HG02852 (cell line): ENCODE measurements around the gene MT1X.
"Not testable (repeated sequence)": the region's sequence is repeated elsewhere in the genome, so short reads cannot be mapped to it uniquely, and the experiment has no call there.

Source experiments
- ATAC-seq: cut with Tn5 transposase; IDR thresholded peaks from one replicate; pipeline ENCODE4 v1.9.1; 2021; ENCODE audit warnings: mild to moderate bottlenecking, moderate library complexity; ENCODE audit not compliant: unreplicated experiment

MT1X gene

DNA sequence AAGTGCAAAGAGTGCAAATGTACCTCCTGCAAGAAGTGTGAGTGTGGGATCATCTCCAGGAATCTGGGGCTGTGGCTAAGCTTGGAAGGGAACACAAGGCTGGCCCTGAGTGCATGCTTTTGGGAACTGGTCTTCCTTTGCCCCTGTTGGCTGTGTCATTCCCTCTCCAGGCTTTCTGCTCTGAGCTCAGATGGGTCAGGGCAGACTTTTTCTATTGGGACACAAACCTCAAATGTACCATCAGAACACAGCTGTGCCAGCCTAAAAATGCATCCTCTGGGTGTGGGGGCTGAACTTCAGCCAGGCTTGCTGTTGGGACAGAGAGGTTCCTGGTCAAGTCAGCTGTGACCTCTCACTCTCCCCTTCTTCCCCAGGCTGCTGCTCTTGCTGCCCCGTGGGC, 29.7 kb upstream of the MT1X start:
- ATAC-seq, result no peak

- no peak for ATAC-seq
These were observed 29.1 kb upstream of the MT1X start for GRCh38 chr16:56653218-56653617.

GRCh38 chr16:56657555-56658326, 24.5 kb upstream of the MT1X start, which contains the start of gene MT1F:
Gene MT1F, plus strand, starts transcription at chr16:56657959. Its CDS starts 100 bp downstream, at chr16:56658059.
- no peak for ATAC-seq

DNA sequence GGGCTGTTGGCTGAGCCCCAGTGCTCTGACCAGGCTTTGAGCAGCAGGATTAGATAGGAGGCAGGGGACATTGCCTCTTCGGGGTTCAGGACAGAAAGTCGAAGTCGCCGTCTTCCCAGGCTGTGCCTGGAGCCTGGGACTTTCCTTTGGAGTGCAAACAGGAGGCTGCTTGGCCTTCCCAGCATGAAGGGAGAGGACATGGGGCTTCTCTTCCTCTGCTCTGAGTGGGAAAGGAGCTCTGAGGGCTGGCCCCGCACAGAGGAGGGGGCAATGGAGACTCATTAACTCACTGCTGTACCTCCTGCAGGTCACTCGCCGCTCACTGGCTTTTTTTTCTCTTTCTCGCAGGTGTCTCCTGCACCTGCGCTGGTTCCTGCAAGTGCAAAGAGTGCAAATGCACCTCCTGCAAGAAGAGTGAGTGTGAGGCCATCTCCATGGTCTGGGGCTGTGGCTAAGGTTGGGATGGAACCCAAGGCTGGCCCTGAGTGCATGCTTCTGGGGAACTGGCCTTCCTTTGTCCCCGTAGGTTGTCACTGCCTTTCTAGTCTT, 23.9 kb upstream of the MT1X start:
- ATAC-seq, result no peak

GRCh38 chr16:56662357-56663354, 19.6 kb upstream of the MT1X start:
- ATAC-seq, result no peak

- no peak for ATAC-seq
These were observed 17.8 kb upstream of the MT1X start for GRCh38 chr16:56664506-56664905.

- ATAC-seq, result not testable (repeated sequence)
These were observed 16.7 kb upstream of the MT1X start for GRCh38 chr16:56665286-56666261.

DNA sequence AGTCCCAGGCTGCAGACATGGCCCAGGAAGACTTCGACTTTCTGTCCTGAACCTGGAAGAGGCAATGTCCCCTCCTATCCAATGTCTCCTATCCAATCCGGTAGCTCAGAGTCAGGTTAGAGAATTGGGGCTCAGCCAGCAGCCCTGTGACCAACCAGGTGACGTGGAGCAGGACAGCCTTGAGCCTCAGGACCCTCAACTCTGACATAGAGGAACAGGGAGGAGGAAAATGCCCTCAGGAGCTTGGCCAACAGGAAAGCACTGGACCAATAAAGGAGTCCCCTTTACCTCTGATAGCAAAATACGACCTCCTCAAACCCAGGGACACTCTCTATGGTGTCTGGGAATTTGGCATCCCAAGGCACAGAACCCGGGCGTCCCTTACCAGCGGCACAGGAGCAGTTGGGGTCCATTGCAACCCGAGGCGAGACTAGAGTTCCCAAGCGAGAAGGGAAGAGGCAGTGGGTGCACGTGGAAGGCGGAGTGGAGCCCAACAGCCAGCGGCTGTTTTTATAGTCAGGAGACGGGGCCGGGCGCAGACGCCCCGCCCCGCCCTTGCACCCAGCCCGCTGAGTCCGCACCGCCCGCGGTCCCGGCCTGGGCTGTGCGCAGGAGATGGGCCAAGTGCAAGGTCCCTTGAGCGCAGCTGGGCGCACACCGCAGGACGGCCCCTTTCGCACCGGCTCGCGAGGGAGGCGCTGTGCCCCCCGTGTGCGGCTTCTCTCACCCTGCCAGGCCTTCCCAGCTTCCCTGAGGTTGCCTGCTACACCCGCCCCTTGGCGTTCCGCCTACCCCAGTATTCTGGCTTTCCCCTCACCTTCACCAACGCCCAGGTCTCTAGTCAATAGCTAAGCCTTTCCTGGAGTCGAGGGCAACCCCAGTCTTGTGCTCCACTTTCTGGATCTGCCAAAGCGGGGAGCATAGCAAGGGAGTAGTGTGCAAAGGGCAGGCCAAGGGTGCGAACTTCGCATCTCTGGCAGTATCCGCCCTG, 14.4 kb upstream of the MT1X start, which contains the start of gene MT1G:
Gene MT1G (minus strand): TSS at position 485 of the 991 bp plus-strand sequence. CDS start 72 bp downstream, at position 413.
- ATAC-seq, result no peak

- no peak for ATAC-seq
These were observed 13.0 kb upstream of the MT1X start, which contains the start of gene MT1H for GRCh38 chr16:56669005-56669839. Gene MT1H, plus strand, starts transcription at chr16:56669814. Its CDS starts 71 bp downstream, at chr16:56669885.

DNA sequence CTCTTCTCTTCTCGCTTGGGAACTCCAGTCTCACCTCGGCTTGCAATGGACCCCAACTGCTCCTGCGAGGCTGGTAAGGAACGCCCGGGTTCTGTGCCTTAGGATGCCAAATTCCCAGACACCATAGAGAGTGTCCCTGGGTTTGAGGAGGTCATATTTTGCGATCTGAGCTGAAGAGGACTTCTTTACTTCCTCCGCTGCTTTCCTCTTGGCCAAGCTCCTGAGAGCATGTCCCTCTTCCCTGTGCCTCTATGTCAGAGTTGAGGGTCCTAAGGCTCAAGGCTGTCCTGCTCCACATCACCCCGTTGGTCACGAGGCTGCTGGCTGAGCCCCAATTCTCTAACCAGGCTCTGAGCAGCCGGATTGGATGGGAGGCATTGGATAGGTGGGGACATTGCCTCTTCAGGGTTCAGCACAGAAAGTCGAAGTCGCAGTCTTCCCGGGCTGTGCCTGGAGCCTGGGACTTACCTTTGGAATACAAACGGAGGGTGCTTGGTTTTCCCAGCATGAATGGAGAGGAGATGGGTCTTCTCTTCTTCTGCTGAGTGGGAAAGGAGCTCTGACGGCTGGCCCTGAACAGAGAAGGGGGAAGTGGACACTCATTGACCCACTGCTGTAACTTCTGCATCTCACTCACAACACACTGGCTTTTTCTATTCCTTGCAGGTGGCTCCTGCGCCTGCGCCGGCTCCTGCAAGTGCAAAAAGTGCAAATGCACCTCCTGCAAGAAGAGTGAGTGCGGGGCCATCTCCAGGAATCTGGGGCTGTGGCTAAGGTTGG, 12.2 kb upstream of the MT1X start:
- ATAC-seq, result no peak

DNA sequence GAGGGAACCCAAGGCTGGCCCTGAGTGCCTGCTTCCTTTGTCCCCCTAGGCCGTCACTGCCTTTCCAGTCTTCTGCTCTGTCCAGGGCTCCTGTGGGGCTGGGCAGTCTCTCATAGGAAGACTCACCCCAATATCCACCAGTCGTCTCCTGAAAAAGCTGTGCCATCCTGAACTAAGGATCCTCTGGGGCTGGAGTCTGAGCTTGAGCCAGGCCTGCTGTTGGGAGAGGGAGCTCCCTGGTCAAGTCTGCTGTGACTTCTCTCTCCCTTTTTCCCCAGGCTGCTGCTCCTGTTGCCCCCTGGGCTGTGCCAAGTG, 11.7 kb upstream of the MT1X start:
- ATAC-seq, result no peak

- ATAC-seq, result not testable (repeated sequence)
These were observed 10.6 kb upstream of the MT1X start for GRCh38 chr16:56671691-56672090.

- not testable (repeated sequence) for ATAC-seq
These were observed 10.1 kb upstream of the MT1X start for GRCh38 chr16:56672171-56672570.

DNA sequence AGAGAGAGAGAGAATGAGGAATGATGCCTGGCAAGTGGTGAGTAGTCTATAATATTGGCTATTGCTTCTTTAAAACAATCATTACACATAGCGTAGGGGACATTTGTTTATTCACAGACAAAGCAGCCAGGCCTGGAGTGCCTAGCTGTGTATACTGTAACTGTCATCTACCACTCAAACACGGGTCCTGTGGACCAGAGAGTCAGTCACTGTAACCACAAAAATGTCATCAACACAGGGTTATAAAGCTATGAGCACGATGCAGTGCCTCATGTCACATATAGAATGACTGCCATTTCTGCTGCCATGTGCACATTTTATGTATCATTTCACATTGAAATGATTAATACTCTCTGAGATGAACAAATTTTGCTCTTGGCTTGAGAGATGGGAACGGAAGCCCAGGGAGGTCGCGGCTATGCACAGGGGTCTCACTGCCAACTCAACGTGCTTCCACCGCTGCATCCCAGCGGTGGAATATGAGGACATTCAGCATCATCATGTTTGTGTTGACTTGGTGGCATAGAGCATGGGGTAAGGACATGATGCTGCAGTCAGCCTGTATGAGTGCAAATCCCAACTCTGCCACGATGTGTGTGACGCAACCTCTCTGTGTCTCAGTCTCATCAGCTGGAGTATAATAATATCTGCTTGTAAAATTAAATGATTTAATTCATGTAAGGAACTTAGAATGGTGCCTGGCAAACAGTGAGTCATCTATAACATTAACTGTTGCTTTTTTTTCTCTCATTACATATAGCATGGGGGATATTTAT, 9.3 kb upstream of the MT1X start:
- no peak for ATAC-seq

DNA sequence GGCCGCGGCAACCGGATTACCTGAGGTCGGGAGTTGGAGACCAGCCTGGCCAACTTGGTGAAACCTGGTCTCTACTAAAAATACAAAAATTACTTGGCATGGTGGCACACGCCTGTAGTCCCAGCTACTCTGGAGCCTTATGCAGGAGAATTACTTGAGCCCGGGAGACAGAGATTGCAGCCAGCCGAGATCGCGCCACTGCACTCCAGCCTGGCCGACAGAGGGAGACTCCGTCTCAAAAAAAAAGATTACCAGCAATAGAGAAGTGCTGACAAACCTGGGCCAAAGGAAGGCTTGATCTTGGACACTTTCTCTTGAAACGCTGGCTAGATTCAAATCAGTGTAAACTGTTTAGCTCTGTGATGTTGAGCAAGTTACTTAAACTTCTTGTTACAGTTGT, 8.3 kb upstream of the MT1X start:
- no peak for ATAC-seq

GRCh38 chr16:56674570-56674969, 7.7 kb upstream of the MT1X start:
- ATAC-seq, result not testable (repeated sequence)
